Measurements from ENCODE around the gene ETV6. TPM values are rescaled to one million over a fixed set of nuclear protein-coding genes. Genes with fewer than 3 reads are reported as not detected.

Gene ETV6
- total RNA-seq, 2 experiments from 2014 or later = 28.5 to 30.2 TPM

DNA sequence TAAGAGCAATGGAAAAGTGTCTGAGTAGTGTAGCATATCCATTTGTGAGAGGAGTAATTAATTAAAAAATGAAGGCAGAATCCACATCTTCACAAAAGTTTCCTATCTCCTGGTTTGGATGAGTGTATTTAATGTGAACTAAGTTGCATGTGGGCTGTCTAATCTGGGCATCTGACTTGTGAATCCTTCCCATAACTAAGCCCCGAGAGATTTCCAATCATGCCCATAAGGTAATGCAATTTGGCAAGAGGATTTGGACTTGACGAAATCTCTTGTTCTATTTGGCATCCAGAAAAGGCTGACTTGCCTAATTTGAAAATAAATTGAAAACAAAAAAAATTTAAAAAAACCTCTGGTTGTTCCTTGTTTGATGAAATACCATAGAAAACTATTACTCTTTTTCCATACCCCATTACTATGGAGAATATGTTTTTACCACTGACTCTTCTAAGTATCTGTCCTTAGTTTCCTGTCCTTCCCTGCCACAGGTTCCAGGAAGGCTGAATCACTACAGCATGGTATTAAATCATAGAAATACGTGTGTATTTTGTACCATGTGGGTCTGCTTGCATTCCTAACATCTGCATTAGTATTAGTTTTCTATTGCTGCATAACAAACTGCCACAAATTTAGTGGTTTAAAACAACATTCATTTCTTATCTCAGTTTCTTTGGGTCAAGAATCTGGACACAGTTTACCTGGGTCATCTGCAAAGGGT, 48.4 kb downstream of the ETV6 start:
- Histone ChIP-seq H3K9me3 (ENCODE audit: control insufficient read depth in 1 of 2, insufficient read depth in 1 of 2, low read length in 2 of 2) (no peaks in the 10 kb centered on the region), H3K27me3 (ENCODE audit: control insufficient read depth in 1 of 2, insufficient read depth in 2 of 2, low read length in 2 of 2) (no peaks in the 10 kb centered on the region), H3K4me3 (ENCODE audit: low read length) (no peak overlapping the region), H3K36me3 (ENCODE audit: insufficient read depth, low read length) (peaks cover 2% of the 10 kb centered on the region), H3K27ac (ENCODE audit: low read depth in 1 of 2, low read length in 2 of 2) (no peak overlapping the region), H3K4me1 (ENCODE audit: insufficient read depth, low read length) (peaks cover 3% of the 10 kb centered on the region)
- no peaks in the 10 kb centered on the region for H3K9me3 Mint-ChIP-seq
- intact Hi-C loops (cut with DNase I, micrococcal nuclease) = no loop called here
- ChIA-PET POLR2A (no interaction called here), CTCF (no interaction called here)
- peaks cover 26% of the 10 kb centered on the region for H3K4me1 Mint-ChIP-seq (ENCODE audit: low read depth)
- H3K27ac Mint-ChIP-seq = no peak overlapping the region
- TF ChIP-seq, protein P1, sequence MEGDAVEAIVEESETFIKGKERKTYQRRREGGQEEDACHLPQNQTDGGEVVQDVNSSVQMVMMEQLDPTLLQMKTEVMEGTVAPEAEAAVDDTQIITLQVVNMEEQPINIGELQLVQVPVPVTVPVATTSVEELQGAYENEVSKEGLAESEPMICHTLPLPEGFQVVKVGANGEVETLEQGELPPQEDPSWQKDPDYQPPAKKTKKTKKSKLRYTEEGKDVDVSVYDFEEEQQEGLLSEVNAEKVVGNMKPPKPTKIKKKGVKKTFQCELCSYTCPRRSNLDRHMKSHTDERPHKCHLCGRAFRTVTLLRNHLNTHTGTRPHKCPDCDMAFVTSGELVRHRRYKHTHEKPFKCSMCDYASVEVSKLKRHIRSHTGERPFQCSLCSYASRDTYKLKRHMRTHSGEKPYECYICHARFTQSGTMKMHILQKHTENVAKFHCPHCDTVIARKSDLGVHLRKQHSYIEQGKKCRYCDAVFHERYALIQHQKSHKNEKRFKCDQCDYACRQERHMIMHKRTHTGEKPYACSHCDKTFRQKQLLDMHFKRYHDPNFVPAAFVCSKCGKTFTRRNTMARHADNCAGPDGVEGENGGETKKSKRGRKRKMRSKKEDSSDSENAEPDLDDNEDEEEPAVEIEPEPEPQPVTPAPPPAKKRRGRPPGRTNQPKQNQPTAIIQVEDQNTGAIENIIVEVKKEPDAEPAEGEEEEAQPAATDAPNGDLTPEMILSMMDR (IDR thresholded peaks at IDR 0.05) = no peak
- DNase-seq (no peak), ATAC-seq (ENCODE audit: poor library complexity) (no peak)
- H3K27me3 Mint-ChIP-seq = no peaks in the 10 kb centered on the region
- no peak overlapping the region for H3K4me3 Mint-ChIP-seq
- H3K36me3 Mint-ChIP-seq (ENCODE audit: low read depth) = peaks cover 4% of the 10 kb centered on the region

DNA sequence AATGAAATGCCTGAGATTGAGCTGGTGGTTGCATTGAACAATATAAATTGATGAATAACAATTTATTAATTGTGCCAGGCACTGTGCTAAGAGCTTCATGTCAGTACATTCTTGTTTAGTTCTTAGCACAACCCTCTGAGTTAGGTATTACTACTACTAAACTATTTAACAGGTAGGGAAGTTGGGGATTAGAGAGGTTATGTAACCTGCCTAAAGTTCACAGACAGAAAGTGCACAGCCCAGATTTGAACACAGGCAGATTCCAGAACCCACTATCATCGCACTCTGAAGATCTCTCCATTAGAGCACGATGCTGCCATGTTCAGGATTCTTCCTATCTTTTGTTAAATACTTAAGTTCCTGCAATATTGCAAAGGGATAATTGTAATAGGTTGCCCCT, 49.3 kb downstream of the ETV6 start:
- Histone ChIP-seq H3K9me3 (ENCODE audit: control insufficient read depth in 1 of 2, insufficient read depth in 1 of 2, low read length in 2 of 2) (no peaks in the 10 kb centered on the region), H3K27me3 (ENCODE audit: control insufficient read depth in 1 of 2, insufficient read depth in 2 of 2, low read length in 2 of 2) (no peaks in the 10 kb centered on the region), H3K27ac (ENCODE audit: low read depth in 1 of 2, low read length in 2 of 2) (no peak overlapping the region), H3K4me1 (ENCODE audit: insufficient read depth, low read length) (peaks cover 3% of the 10 kb centered on the region), H3K4me3 (ENCODE audit: low read length) (no peak overlapping the region), H3K36me3 (ENCODE audit: insufficient read depth, low read length) (peaks cover 2% of the 10 kb centered on the region)
- DNase-seq = no peak
- Mint-ChIP-seq H3K27me3 (no peaks in the 10 kb centered on the region), H3K4me1 (ENCODE audit: low read depth) (peaks cover 25% of the 10 kb centered on the region), H3K36me3 (ENCODE audit: low read depth) (peaks cover 4% of the 10 kb centered on the region), H3K4me3 (no peak overlapping the region), H3K9me3 (no peaks in the 10 kb centered on the region), H3K27ac (no peak overlapping the region)
- no peak for ATAC-seq (ENCODE audit: poor library complexity)
- intact Hi-C loops (cut with DNase I, micrococcal nuclease) = no loop called here
- TF ChIP-seq, protein P1 (IDR thresholded peaks at IDR 0.05) = no peak
- CTCF ChIA-PET = no interaction called here
- POLR2A ChIA-PET = no interaction called here

DNA sequence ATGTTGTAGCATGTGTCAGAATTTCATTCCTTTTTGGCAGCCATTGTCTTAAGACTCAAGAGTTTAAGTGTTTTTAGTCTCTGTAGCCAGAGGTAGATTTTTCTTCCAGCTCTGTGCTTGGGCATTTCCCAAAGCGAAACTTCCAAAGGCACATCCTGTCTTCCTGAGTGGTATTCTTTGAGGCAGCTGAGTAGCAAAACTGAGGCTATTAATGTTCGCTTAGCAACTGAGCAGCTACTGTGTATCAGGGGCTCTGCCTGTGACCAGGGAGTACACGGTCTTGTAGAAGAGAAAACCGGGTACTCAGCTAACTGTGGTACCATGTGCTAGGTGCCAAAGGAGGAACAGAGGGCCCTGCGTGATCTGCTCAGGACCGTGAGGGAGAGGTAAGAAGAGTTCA, 52.0 kb downstream of the ETV6 start:
- H3K36me3 Mint-ChIP-seq (ENCODE audit: low read depth) = peaks cover 3% of the 10 kb centered on the region
- no peak for DNase-seq
- POLR2A ChIA-PET = no interaction called here
- peaks cover 25% of the 10 kb centered on the region for H3K4me1 Mint-ChIP-seq (ENCODE audit: low read depth)
- Histone ChIP-seq H3K27me3 (ENCODE audit: control insufficient read depth in 1 of 2, insufficient read depth in 2 of 2, low read length in 2 of 2) (no peaks in the 10 kb centered on the region), H3K9me3 (ENCODE audit: control insufficient read depth in 1 of 2, insufficient read depth in 1 of 2, low read length in 2 of 2) (no peaks in the 10 kb centered on the region), H3K36me3 (ENCODE audit: insufficient read depth, low read length) (peaks cover 2% of the 10 kb centered on the region), H3K27ac (ENCODE audit: low read depth in 1 of 2, low read length in 2 of 2) (no peak overlapping the region), H3K4me3 (ENCODE audit: low read length) (no peak overlapping the region), H3K4me1 (ENCODE audit: insufficient read depth, low read length) (peaks cover 3% of the 10 kb centered on the region)
- no peak overlapping the region for H3K4me3 Mint-ChIP-seq
- CTCF ChIA-PET = no interaction called here
- intact Hi-C loops (cut with DNase I, micrococcal nuclease) = no loop called here
- no peak for ATAC-seq (ENCODE audit: poor library complexity)
- no peak overlapping the region for H3K27ac Mint-ChIP-seq
- H3K27me3 Mint-ChIP-seq = no peaks in the 10 kb centered on the region
- no peaks in the 10 kb centered on the region for H3K9me3 Mint-ChIP-seq
- TF ChIP-seq, protein P1 (IDR thresholded peaks at IDR 0.05) = no peak
